Stimulated activated CD4-positive, alpha-beta T cell treated with anti-CD3 and anti-CD28 coated beads, Interleukin-2, amount 100 ng/mL, for 4 hours (primary cell): ENCODE measurements around the gene LATS2.

Source experiments
- DNase-seq: peaks from one replicate; pipeline ENCODE4 v3.0.0-alpha.2; 2020; ENCODE audit warnings: low read depth

Gene LATS2

DNA sequence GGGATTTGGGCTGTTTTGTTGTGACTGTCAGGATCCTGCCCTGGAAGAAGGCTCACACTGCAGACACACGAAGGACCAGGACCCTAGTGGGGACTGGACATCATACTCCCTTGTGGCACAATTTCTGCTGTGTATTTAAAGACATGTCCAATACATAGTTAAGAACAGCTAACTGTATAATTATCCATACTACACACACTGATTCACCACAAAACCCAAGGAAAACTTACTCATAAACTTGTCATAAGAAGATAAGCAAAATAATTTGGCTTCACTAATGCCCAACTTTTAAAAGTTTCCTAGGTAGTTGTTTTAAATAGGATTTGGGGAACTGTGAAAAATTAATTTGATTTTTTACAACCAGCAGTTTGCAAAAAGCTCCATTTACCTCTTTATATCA, 46.1 kb downstream of the LATS2 start:
- DNase-seq, result no peak

DNA sequence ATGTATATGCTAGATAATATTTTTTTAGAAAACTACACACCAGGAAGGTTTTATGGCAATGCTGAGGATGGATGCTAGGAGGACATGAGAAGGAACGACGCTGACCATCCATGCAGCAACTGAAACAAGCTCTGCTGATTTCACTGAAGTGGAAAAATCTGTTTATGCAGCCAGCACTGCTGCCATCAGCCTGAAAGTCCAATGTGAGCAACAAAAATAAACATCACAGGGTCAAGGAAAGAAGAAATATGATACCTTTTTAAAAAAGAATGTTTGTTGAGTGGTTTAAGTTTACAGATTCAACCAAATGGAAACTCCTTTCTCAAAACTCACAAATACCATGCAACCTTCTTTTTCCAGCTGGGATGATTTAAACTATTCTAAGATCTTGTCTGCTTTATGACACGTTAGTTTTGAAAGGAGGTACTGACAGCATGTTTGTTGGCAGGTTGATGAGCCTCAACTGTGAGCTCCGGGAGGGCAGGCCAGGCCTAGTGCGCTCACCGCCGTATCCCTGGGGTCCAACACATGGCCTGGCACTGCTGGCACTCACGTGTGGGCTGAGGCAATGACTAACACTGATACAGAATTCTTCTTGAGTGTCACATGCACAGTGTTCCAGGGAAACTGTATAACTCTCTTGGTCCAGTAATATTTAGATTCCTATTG, 46.8 kb downstream of the LATS2 start:
- no peak for DNase-seq

DNA sequence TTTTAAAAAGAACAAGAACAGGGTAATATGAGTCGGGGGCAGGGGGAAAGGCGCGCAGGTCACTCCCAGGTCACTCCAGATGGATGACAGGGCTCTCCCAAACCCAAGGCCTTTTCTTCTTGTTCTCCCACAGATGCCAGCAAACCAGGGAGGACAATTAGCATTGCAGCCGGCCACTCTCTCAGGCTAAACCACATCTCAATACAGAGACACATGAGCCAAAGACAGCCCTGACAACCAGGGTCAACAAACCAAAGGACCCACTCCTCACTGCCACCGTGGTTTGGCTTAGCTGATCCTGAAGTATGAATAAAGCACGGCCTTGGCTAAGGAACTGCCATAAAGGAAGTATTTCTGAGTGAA, 47.3 kb downstream of the LATS2 start:
- no peak for DNase-seq

DNA sequence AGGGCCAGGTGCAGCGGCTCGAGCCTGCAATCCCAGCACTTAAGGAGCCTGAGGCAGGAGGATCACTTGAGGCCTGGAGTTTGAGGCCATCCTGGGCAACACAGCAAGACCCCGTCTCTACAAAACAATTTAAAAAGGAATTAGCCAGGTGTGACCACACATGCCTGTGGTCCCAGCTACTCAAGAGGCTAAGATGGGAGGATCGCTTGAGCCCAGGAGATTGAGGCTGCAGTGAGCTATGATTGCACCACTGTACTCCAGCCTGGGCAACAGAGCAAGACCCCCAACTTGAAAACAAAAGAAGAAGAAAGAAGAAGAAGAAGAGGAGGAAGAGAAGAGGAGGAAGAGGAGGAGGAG, 47.7 kb downstream of the LATS2 start:
- DNase-seq, result no peak

DNA sequence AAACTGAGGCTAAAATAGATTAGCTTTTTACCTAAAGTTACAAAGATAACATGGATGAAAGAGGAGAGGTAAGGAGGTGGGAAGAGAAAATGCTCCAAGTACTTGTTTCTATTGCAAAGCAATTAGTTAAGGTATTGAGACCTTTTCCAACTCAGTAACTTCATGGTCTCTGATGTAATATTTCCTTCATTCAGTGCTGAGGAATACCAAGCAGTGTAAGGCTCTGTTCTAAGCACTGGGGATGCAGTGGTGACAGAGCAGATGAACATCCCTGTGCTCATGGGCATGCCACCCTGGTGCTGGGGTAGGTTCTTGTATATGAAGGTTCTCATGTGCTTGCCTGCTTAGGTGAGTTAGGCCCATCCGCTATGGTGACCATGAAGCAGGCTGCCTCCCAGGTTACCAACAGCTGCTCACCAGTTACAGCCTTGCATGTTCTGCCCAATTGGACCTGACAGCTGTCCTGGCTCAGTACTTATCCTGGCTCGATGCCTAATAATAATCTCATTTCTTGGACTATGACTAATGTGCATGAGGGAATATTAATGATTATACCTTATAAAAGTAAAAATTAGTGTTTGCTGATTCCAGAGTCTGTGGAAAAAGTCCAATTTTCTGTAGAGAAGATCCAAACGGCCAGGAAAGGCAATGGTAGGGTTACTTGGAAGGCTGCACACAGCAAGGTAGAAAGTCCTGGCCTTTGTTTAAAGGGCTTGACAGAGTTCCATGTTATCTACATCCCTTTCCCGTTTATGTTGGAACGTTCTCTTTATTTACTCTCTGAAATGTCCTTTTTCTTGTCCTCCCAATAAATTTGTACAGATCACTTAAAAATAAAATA, 48.3 kb downstream of the LATS2 start:
- DNase-seq, result no peak

DNA sequence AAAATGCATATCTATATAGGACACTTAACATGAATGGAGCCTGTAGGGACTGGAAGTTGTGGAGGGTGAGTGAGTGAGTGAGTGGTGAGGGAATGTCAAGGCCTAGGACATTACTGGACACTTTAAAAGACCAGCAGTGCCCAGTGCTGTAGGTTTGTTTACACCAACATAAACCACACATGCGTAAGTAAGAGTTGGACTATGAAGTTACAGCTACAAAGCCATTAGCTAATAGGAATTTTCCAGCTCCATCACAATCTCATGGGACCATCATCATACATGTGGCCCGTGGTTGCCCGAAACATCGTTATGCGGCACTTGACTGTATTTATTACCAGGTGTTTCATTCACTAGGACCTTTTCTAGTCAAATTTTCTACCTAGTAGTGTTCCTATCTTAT, 49.2 kb downstream of the LATS2 start:
- no peak for DNase-seq

DNA sequence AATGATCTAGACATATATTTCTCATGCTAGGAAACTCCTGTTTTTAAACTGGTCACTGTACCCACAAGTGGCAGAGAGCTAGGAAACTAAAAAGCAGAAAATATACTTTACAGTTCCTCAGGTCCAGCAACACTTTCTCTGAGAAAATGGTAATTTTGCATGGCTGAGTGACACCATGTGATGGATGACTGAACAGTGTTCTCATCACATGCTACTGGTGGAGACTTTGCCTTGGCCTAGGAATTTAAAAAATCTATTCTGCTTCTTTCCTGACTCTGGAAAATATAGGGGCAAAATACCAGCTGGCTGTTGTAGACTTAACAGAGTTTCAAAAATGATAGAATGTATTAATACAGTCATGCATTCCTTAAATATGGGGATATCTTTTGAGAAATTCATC, 50.0 kb downstream of the LATS2 start:
- no peak for DNase-seq

DNA sequence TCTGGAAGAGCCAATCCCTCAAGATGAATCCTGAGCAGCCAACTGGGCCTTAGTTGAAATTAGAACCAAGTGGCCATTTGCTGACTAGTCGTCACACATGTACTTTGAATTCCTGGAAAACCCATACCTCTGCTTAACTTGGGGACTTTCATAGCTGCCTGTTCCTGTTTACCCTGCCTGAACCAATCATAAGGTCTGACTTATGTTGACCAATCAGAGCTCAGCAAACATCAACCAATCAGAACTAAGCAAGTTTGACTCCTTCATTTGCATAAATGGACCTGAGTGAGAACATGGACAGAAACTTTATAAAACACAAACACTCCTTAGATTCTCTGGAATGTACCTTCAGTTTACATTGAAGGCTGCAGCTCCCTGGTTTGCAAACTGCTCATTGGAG, 50.8 kb downstream of the LATS2 start:
- DNase-seq, result no peak

DNA sequence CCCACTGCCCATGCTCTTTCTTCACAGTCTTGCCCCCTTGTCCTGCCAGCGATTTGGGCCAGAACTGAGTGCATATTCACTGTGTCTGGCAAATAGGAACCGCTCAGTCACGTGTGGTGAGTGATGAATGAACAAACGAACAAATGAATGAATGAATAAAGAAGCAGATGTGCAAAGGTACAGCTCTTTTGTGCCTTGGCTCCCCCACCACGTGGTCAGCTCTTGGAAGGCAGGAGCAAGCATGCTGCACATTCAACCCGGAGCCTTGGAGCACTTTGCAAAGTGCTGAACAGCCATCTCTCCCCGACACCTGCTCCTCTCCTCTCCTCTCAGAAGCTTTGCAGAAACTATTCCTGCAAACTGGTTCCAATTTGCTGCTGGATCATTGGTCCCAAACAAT, 52.4 kb downstream of the LATS2 start:
- DNase-seq, result no peak

DNA sequence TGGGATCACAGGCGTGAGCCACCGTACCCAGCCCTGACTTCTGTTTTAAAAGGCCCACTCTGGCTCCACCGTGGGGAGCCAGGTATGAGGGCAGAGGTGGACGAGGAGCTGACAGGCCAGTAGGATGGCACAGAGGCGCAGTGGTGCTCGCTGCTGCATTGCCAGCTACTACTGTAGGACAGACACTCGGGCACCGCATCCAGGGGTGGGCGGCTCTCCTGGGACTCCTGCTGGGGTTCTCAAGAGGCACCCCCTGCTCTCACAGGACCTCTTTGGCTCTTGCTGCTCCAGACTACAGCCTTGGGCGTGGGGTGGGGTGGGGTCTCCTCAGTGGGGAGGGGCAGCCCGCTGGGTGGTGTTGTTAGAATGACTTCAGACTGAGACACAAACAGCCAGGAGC, 53.4 kb downstream of the LATS2 start:
- no peak for DNase-seq

DNA sequence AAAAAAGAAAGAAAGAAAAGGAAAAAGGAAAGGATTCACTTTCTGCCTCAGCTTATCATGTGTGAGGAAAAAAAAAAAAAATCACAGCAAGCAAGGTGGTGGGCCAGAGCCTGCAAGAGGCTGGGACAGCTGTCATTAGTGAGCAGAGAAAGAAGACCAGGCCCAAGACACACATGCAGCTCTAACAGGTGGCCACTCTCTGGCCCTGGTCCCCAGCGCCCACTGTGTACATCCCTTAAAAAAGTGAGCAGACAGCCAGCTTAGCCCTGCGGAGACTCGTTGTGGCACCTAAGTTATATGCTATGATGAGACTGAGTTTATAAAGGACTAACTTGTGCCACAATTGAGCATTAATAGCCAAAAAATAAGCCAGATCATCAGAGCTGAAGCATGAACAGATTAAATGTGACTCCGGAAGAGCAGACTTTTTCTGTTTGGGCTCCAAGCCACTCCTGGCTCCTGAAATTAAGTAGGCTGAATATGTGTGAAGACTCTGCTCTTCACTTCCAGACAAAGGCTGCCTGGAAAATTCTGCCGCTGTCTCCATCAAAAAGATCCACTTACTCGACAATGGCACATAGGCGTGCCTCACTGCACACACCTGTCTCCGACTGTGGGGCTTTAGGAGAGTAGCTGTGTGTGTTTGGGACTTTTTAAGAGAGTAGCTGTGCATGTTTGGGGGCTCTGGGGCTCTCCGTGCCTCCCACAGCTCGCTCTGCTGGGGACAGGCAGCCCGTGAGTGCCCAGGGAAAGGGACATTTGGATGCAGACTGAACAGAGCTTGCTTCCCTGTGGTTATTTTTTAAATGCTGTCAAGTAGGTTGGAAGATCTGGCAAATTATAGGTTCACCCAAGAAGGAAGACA, 55.0 kb downstream of the LATS2 start:
- DNase-seq, result no peak

DNA sequence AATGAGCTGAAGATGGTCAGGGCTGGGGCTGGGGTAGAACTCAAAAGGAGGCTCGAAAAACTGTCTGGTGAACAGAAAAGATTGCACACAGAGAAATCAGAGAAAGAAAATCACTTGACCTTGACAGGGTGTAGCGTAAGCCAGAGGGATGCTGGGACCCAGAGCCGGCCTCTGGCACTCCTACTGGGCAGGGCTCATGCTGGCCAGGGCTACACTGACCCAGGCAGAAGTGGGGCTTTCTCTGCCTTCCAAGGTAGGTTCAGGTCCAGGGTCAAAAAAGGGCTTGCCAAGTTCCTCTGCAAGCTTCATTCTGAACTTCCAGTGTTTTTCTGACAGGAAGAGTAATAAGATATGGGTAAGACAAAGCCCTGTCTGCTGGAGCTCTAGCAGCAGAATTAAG, 56.2 kb downstream of the LATS2 start:
- DNase-seq, result no peak

DNA sequence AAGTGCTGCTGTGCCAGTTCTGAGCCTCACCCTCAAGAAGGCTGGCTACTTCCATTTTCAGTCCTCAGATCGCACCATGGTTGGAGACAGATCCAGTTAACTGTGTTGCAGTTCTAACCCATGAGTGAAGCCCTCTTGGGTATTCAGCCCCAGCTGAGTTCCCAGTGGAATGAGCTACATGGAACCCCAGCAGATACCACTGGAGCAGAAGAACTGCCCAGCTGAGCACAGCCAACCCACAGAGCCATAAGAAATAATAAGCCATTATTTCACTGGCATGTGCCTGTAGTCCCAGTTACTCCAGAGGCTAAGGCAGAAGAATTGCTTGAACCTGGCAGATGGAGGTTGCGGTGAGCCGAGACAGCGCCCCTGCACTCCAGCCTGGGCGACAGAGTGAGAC, 59.9 kb downstream of the LATS2 start:
- DNase-seq, result no peak

DNA sequence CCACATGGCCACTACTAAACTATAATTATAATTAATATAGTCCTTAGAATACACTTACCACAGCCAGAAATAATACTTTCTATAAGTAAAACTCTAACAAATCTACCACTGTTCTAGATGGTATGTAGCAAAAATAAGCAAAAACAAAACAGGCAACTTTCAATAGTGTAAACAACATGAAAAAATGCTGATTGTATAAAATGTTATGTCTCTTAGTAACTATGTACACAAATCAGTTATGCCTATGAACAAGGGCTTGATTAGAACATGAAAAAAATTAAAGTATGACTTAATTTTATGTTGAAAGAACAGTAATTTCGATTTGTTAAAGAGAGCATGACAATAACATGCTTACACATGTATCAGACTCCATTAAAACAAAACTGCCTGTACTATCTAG, 60.7 kb downstream of the LATS2 start:
- DNase-seq, result no peak

DNA sequence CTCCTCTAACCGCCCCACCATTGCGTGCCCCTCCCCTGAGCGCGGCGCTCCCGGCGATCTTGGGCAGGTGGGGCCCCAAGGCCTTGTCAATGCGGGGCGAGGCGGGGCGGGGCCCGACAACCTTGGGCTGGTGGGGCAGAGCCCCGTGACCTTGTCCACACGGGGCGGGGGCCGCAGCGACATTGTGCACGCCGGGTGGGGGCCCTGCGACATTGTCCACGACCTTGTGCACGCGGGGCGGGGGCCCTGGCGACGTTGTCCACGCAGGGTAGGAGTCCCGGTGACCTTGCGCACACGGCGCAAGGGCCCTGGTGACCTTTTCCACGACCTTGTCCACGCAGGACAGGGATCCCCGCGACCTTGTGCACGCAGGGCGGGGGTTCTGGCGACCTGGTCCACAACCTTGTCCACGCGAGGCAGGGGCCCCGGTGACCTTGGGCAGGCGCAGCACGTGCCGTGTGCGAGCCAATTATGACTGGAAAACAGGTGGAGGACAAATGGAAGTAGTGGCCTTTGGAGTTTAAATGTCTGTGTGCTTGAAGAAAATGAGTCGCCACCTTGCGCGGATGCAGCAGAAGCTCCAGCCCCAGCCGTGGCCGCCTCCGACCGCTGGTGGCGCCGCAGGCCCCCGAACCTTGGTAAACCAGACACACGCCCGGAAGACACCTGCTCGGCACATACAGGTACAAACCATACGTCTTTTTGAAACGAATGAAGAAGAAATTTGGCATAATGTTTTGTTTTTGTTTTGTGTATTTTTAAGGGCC, 62.6 kb downstream of the LATS2 start:
- DNase-seq, result no peak

DNA sequence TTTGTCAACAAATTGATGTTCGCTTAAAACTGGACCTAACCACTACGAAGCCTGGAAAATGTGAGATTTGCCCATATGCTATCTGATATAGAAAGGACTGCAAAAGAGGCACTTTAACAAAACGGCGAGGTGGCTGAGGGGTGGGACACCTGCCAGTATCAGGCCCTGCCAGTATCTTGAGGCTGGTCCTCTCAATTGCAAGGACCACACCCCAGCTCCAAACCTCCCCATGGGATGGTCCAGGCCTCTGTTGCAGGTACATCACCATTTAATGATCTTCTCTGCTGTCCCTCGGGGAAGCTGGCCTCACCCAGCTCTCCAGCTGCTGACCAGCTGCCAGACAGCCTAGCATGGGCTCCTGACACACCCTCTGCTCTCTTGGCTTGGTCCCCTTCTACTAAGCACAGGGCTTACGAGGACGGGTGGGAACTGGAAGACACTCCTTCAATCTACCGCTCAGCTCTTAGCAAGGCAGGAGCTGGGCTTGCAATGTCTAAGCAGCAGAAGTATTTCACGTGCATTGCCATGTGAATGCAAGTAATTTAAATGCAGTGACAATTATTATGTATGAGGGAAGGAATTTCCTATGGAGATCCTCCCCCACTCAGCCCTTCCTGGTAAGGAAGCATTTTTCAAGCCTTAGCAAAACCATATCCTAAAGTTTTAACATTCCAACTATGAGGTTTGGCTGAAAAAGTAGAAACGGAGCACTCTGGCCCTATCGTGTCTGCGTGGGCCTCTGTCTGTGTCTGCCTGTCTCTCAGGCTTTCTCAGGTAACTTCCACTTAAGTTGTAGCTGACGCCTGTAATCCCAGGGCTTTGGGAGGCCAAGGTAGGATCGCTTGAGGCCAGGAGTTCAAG, 63.9 kb downstream of the LATS2 start:
- DNase-seq, result no peak

DNA sequence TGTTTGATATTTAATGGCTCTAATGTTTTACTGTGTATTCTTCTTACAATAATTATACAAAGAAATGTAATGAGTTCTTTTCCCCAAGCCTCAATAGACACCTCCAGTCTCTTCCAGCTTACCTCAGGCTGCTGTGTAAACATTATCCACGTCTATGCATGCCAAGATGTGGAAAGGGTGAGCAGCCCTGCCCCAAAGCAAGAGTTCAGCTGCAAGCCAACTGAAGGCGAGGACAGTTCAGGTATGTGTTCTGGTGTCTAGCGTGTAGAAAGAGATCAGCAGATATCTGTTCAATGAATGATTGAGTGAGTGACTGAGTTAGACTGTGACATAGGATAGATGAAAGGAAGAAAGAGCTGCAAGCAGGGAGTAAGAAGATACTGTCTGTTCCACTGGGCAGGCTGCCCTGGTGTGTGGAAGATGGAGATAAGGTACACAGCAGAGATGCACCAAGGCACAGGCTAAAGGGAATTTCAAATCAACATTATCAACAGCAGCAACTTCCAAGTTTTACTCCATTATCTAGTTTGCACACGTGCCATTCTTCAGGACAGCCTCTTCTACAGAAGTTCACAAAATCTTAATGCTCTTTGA, 66.0 kb downstream of the LATS2 start:
- DNase-seq, result no peak

DNA sequence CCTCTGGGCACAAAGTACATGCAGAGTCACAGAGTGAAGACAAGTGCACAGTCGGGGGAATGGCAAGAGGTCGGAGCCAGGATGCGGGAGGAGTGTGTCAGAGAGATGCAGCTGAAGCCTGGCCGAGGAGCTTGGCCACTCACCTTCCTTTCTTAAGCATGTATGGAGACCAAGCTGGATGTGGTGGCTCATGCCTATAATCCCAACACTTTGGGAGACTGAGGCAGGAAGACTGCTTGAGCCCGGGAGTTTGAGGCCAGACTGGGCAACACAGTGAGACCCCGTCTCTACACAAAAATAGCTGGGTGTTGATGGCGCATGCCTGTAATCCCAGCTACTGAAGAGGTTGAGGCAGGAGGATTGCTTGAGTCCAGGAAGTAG, 67.0 kb downstream of the LATS2 start:
- no peak for DNase-seq

DNA sequence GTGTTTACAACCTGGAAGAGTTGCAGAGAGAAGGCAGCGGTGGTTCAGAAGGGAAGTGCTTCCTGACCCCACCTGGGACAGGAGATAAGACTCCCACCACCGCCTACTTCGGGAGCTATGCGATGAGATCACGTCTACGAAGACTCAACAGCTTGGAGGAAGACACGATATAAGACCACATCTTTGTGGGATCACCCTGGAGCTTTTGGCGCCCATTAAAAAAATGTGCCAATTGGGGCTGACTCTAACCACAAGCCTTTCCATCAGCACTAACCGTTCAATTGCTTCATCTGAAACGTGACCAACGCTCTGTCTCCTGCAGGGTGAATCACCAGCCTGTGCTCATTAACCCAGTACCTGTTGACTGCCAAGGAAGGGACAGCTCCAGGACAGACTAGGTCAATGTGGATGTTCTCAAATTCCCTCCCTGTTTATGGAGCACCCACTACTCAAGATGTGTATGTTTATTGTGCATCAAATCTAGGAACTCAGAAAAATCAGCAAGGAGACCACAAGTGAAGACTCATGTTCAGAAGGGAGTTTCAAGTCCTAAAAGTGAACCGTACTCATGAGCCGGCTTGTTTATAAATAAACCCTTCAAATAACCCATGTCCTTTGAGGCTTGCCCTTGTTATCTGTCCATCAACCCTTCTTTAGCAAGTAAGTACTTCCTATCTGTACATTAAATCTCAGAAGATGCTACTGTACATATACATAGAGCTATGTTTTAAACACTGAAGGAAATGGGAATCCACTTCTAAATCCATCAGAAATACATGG, 67.5 kb downstream of the LATS2 start:
- DNase-seq, result no peak

DNA sequence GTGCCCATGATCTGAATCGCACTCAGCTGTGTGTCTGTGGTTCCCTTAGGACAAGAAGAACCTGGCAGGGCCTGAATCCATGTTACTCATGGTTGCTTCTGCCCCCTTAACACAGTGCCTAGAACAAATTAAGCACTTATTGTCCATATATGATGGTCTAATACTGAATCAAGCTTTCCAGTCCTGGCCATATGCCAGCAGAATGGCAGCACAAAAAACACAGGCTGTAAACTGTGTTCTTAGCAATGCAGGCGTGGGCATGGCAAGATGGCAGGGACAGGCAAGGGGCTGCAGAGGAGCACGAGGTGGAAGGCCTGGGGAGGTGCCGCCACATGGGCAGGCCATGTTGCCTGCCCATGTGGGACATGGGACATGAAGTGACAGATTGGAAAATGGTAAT, 68.2 kb downstream of the LATS2 start:
- no peak for DNase-seq
